Temporal lobe (tissue), 2 donors: ENCODE data around the gene E4F1. TPM values are rescaled to one million over a fixed set of nuclear protein-coding genes. Genes with fewer than 3 reads are reported as not detected.

Experiments
- small RNA-seq: library from RNA; depleted of rRNA; stranded (forward); fragments of <200 nt; gene quantifications from one replicate; pipeline ENCODE3, GENCODE V24; 2014; ENCODE audit warnings: low replicate concordance
- total RNA-seq: library from RNA; depleted of rRNA; stranded (reverse); fragments of >200 nt; gene quantifications from one replicate; pipeline ENCODE4 v1.2.3, GENCODE V29; 2014

The E4F1 gene
- total RNA-seq, 1 donor from 2014 or later, result 18.9 TPM

Small RNAs within 50 kb of the gene (small RNA-seq; reads per million reads assigned to genes)
- gene MIR3677 (not detected), gene MIR4717 (not detected)

Other genes starting within 250 kb of the E4F1 start
- 0.98 TPM for gene NOXO1, start 242.1 kb upstream of the E4F1 start, total RNA-seq
- gene GFER, start 239.4 kb upstream of the E4F1 start, total RNA-seq, result 9.8 TPM
- 64.4 TPM for gene SYNGR3, start 233.6 kb upstream of the E4F1 start, total RNA-seq
- 5.2 TPM for gene ZNF598, start 213.8 kb upstream of the E4F1 start, total RNA-seq
- 0.25 TPM for gene NPW, start 203.8 kb upstream of the E4F1 start, total RNA-seq
- gene NHERF2, start 196.7 kb upstream of the E4F1 start, total RNA-seq, result 12.3 TPM
- 19.4 TPM for gene NTHL1, start 175.8 kb upstream of the E4F1 start, total RNA-seq
- 51.1 TPM for gene TSC2, start 175.6 kb upstream of the E4F1 start, total RNA-seq
- gene PKD1, start 87.7 kb upstream of the E4F1 start, total RNA-seq, result 77.7 TPM
- gene RAB26, start 75.0 kb upstream of the E4F1 start, total RNA-seq, result 4.4 TPM
- gene TRAF7, start 67.8 kb upstream of the E4F1 start, total RNA-seq, result 29.7 TPM
- gene CASKIN1, start 27.0 kb upstream of the E4F1 start, total RNA-seq, result 20.9 TPM
- gene MLST8, start 18.1 kb upstream of the E4F1 start, total RNA-seq, result 12.8 TPM
- gene BRICD5, start 12.7 kb upstream of the E4F1 start, total RNA-seq, result 3.2 TPM
- gene PGP, start 8.8 kb upstream of the E4F1 start, total RNA-seq, result 10.6 TPM
- gene DNASE1L2, start 12.9 kb downstream of the E4F1 start, total RNA-seq, result 1.5 TPM
- 17.5 TPM for gene ECI1, start 28.0 kb downstream of the E4F1 start, total RNA-seq
- 73.0 TPM for gene RNPS1, start 44.5 kb downstream of the E4F1 start, total RNA-seq
- gene ABCA3, start 117.1 kb downstream of the E4F1 start, total RNA-seq, result 47.2 TPM
- gene CCNF, start 205.9 kb downstream of the E4F1 start, total RNA-seq, result 6.6 TPM
- 3.9 TPM for gene TEDC2, start 236.5 kb downstream of the E4F1 start, total RNA-seq
- 3.2 TPM for gene NTN3, start 247.7 kb downstream of the E4F1 start, total RNA-seq